Fibroblast of lung (primary cell): ENCODE results near the gene MYO1E. TPM values are rescaled to one million over a fixed set of nuclear protein-coding genes. Genes with fewer than 3 reads are reported as not detected.
"Not testable (repeated sequence)": the region's sequence is repeated elsewhere in the genome, so short reads cannot be mapped to it uniquely, and the experiment has no call there.

Experiments used
- DNase-seq, 2 donors: peaks; one replicate each; pipeline versions ENCODE4 v3.0.0 to v3.0.0-alpha.2; 2010; ENCODE audit warnings: low read depth in 2 of 2
- H2AFZ ChIP-seq: 2 replicates; pipeline ENCODE4 v1.5.1; 2012; ENCODE audit warnings: low read length, control low read depth, inconsistent platforms
- H3K27ac ChIP-seq: 2 replicates; pipeline ENCODE4 v1.5.1; 2011; ENCODE audit warnings: low read length, control low read depth; ENCODE audit not compliant: insufficient read depth
- H3K27me3 ChIP-seq: 2 replicates; pipeline ENCODE4 v1.5.1; 2011; ENCODE audit warnings: mild to moderate bottlenecking, low read length; ENCODE audit not compliant: control insufficient read depth, insufficient read depth
- H3K36me3 ChIP-seq: 2 replicates; pipeline ENCODE4 v1.5.1; 2011; ENCODE audit warnings: low read length; ENCODE audit not compliant: control insufficient read depth, insufficient read depth
- H3K4me1 ChIP-seq: 2 replicates; pipeline ENCODE4 v1.5.1; 2011; ENCODE audit warnings: low read length; ENCODE audit not compliant: control insufficient read depth, insufficient read depth; ENCODE audit errors: extremely low read depth
- H3K4me2 ChIP-seq: 2 replicates; pipeline ENCODE4 v1.5.1; 2011; ENCODE audit warnings: low read length, control low read depth; ENCODE audit not compliant: insufficient read depth; ENCODE audit errors: extremely low read depth
- H3K4me3 ChIP-seq, 4 experiments: fragments of 200-600 bp in 1 of 4; sonication (generic) in 1 of 4; replicated peaks in 1 of 4; 2 replicates each; pipeline ENCODE4 v1.5.1; 2011 to 2016; ENCODE audit warnings: low read length in 4 of 4, low read depth in 3 of 4, mild to moderate bottlenecking in 3 of 4, control low read depth in 2 of 4, inconsistent platforms in 1 of 4, mixed read lengths in 1 of 4; ENCODE audit not compliant: insufficient read depth in 1 of 4; ENCODE audit errors: control extremely low read depth in 1 of 4
- H3K79me2 ChIP-seq: 2 replicates; pipeline ENCODE4 v1.5.1; 2012; ENCODE audit warnings: mild to moderate bottlenecking, low read length, inconsistent platforms; ENCODE audit not compliant: control insufficient read depth, insufficient read depth
- H3K9ac ChIP-seq: 2 replicates; pipeline ENCODE4 v1.5.1; 2011; ENCODE audit warnings: mild to moderate bottlenecking, low read length, control low read depth; ENCODE audit not compliant: insufficient read depth
- H3K9me3 ChIP-seq: 2 replicates; pipeline ENCODE4 v1.5.1; 2012; ENCODE audit warnings: low read depth, low read length; ENCODE audit not compliant: control insufficient read depth, insufficient read depth
- H4K20me1 ChIP-seq: 2 replicates; pipeline ENCODE4 v1.5.1; 2011; ENCODE audit warnings: low read length; ENCODE audit not compliant: control insufficient read depth, insufficient read depth; ENCODE audit errors: extremely low read depth
- CTCF ChIP-seq, 2 donors: IDR thresholded peaks in 1 of 2; conservative IDR thresholded peaks in 1 of 2; 1 replicate in 1 of 2; 2 replicates in 1 of 2; pipeline ENCODE4 v1.5.1; 2011 to 2012; ENCODE audit warnings: low read length in 2 of 2, control low read depth in 1 of 2, inconsistent platforms in 1 of 2, low read depth in 1 of 2, mild to moderate bottlenecking in 1 of 2
- EZH2 ChIP-seq: IDR thresholded peaks from 2 replicates; pipeline ENCODE4 v1.5.1; 2012; ENCODE audit warnings: low read length, control low read depth, mild to moderate bottlenecking; ENCODE audit errors: missing control alignments
- polyA plus RNA-seq, 2 donors: library from polyadenylated mRNA; depleted of rRNA in 1 of 2; stranded (reverse) in 1 of 2; unstranded in 1 of 2; fragments of >200 nt; gene quantifications; 2 replicates each; pipeline ENCODE4 v1.2.1, GENCODE V29; 2011 to 2012; ENCODE audit warnings: missing spikeins in 1 of 2
- total RNA-seq: library from RNA; depleted of rRNA; stranded (reverse); fragments of >200 nt; gene quantifications from 2 replicates; pipeline ENCODE4 v1.2.1, GENCODE V29; 2014

Gene MYO1E
- total and polyA plus RNA-seq, 2 donors (not counting 1 experiment from before 2014, with no cell fraction given): 27.6 to 84.0 TPM

GRCh38 chr15:59392299-59392698, 19.6 kb upstream of the MYO1E start:
- Histone ChIP-seq H3K4me2 (no peak overlapping the region), H3K27me3 (no peaks in the 10 kb centered on the region), H3K36me3 (no peaks in the 10 kb centered on the region), H3K79me2 (no peaks in the 10 kb centered on the region), H3K27ac (no peak overlapping the region), H2AFZ (no peak overlapping the region), H3K9ac (no peak overlapping the region), H3K4me3 (no peak overlapping the region), H3K4me1 (no peaks in the 10 kb centered on the region), H3K9me3 (no peaks in the 10 kb centered on the region), H4K20me1 (no peaks in the 10 kb centered on the region)
- DNase-seq: no peak
- no peak for TF ChIP-seq CTCF (conservative IDR thresholded peaks at IDR 0.05 in 1 of 2, IDR thresholded peaks at IDR 0.05 in 1 of 2; ENCODE audit: low read depth in 1 of 2, low read length in 2 of 2)
- no peak for TF ChIP-seq EZH2

- no peak overlapping the region for H3K4me2 ChIP-seq
- no peaks in the 10 kb centered on the region for H3K36me3 ChIP-seq
- H3K4me1 ChIP-seq: no peaks in the 10 kb centered on the region
- DNase-seq: peak; percentile 44 to 74
- H3K9me3 ChIP-seq: no peaks in the 10 kb centered on the region
- H3K27me3 ChIP-seq: no peaks in the 10 kb centered on the region
- no peaks in the 10 kb centered on the region for H3K79me2 ChIP-seq
- H3K4me3 ChIP-seq: no peak overlapping the region
- no peak overlapping the region for H2AFZ ChIP-seq
- no peak overlapping the region for H3K27ac ChIP-seq
- H4K20me1 ChIP-seq: no peaks in the 10 kb centered on the region
- TF ChIP-seq CTCF (conservative IDR thresholded peaks at IDR 0.05 in 1 of 2, IDR thresholded peaks at IDR 0.05 in 1 of 2; ENCODE audit: low read depth in 1 of 2, low read length in 2 of 2): no peak
- TF ChIP-seq EZH2: no peak
- no peak overlapping the region for H3K9ac ChIP-seq
Observed at GRCh38 chr15:59388670-59389069, 16.0 kb upstream of the MYO1E start.

- not testable (repeated sequence) for H2AFZ ChIP-seq, H4K20me1 ChIP-seq, H3K9ac ChIP-seq, DNase-seq, H3K4me2 ChIP-seq, H3K9me3 ChIP-seq, H3K27ac ChIP-seq, H3K4me3 ChIP-seq, H3K27me3 ChIP-seq, H3K4me1 ChIP-seq, H3K36me3 ChIP-seq, H3K79me2 ChIP-seq
Observed at GRCh38 chr15:59387196-59387878, 14.7 kb upstream of the MYO1E start.
